HG03354 (cell line): ENCODE measurements around the gene PACRG.

ENCODE experiments used
- ATAC-seq: cut with Tn5 transposase; IDR thresholded peaks from one replicate; pipeline ENCODE4 v1.9.1; 2021; ENCODE audit warnings: mild to moderate bottlenecking; ENCODE audit not compliant: unreplicated experiment, poor library complexity, severe bottlenecking

PACRG gene

DNA sequence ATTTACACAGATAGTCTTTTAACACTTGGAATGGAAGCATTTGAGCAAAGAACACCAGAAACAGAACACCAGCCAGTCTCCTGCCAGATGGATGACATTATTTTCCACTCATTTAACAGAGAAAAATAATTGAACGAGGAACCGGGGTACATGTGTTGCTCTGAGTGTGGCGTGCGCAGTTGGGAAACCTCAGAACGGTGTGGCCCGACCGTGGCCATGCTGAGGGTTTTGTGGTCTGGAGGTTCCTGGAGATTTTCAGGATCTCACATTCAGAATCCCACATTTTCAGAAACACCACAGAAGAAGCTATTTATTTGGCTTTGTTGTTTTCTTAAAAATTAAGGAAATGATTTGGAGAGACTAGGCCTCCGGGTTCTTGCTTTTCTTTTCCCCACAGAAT is 559.9 kb downstream of the PACRG start:
- ATAC-seq: no peak

DNA sequence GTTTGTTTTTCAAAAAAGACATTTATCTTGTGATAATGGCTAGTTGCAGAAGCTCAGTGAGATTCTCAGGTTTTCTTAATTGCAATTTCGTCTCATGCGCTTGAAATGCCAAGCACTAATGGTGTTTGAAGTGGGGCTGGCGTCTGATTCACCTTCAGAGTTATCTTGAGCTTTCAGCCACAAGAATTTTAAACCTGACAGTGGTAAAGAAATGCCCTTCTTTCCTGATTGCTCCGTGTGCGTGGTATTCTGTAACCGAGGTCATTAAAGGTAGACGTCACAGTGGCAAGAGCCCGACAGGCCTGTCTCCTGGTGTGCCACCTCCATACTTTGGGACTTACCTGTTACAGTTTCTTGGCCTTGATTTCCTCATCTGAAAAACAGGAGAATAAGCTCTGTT is 560.3 kb downstream of the PACRG start:
- ATAC-seq: no peak

DNA sequence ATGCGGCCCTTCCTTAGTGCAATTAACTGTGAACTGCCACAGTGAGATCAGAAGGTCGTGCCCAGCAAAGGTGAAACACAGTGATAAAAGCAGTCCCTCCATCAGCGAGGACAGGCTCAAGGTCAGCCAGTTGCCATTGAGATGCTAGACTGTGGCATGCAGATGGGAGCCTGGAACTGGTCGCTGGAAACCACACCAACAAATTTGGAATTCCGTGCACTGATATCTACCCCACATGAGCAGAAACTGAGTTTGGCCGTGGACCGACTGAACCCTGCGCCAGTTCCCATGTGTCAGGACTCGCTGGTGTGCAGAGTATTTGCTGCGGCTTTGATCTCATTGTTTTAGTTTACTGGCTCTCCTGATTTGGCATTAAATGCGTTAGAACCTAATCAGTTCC is 561.1 kb downstream of the PACRG start:
- no peak for ATAC-seq

DNA sequence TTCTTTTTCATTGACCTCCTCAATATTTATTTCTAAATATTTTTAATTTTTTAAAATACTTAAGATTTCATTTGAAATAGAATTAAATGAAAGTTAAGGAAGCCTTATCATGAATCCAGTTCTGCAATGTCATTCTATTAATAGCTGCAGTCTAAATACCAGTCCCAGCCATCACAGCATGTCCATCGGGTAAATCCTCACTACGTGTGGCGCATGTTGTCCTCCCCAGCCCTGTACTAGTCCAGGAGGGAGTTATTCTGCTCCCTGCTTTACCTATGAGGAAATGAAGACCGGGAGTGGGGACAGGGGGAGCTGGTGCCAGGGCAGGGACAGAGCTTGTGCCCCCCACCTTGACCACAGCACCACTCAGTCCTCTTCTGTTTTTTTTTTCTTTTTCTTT is 561.7 kb downstream of the PACRG start:
- no peak for ATAC-seq

DNA sequence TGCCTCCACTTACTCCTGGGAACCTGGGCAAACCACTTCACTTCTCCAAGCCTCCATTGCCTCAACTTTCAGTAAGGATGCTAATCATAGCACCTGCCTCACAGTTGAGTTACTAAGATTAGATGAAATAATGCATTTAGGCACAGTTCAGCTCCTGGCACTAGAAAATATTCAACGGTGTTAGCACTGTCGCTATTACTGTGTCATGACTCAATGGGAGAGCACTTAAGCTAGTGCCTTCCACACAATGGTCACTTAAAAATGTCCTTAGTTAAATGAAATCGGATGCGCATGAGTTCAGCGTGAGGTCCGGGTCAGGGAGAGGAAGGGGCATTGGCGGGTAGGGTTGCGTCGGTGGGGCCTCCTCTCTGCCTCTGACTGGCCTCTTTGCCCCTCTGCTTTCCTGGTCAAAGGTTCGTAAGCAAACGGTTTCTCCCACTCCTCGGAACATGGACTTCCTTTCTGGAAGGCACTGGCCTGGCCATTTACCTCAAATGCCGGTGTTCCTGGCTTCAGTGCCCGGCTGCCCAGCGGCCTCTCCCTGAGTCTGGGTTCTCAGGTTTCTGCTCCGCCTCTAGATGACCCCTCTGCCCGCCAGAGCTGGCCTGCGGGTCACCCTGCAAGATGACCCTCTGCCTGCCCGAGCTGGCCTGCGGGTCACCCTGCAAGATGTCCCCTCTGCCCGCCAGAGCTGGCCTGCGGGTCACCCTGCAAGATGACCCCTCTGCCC is 562.9 kb downstream of the PACRG start:
- ATAC-seq: no peak

DNA sequence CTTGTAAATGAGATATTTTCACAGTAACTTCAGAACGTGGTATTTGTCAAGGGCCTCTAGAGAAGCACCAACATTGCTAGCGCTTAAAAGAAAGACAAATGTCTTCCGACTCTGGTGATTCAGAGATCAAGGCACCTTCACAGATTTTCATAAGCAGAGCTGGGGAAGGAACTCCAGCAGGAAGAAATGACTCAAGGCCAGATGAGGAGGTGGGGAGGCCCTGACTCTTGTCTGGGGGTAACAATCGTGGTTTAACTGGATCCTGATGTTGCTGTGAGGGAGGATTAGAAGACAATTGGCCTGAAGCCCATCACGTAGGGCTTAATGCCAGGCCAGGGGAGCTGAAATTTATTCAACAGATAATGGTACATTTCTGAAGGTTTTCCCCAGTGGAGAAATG is 563.8 kb downstream of the PACRG start:
- no peak for ATAC-seq

DNA sequence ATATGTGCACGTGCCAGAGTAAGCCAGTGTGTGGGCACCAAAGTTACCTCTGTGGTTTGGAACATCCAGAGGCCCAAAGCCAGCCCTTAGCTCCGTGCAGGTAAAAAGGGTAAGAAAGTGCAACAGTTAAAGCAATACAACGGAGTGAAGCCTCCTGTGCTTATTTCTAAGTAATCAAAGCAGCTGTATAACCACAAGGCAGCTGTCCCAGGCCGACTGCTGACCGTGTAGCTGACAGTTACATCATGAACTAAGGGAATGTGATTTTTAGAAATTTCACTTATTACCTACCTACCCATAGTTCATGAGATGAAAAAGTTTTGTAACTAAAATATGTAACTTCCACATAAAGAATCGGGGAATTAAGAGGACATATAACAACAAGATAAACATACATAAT is 565.5 kb downstream of the PACRG start:
- no peak for ATAC-seq

DNA sequence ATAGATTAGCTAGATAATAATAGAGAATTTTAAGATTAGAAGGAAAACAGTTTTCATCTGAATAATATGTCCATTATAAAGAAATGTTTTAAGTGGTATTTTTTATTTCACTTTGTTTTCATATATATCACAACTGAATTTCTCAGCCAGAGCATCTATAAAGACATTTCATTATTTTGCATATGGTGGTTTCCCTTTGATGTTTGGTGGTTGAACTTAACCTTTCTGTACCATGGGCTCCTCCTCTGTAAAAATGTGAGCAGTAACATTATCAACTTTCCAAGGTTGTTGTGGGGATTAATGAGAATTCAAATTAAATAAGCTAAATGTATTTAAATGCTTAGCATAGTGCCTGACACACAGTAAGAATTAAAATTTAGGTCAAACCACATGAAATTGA is 567.0 kb downstream of the PACRG start:
- no peak for ATAC-seq

DNA sequence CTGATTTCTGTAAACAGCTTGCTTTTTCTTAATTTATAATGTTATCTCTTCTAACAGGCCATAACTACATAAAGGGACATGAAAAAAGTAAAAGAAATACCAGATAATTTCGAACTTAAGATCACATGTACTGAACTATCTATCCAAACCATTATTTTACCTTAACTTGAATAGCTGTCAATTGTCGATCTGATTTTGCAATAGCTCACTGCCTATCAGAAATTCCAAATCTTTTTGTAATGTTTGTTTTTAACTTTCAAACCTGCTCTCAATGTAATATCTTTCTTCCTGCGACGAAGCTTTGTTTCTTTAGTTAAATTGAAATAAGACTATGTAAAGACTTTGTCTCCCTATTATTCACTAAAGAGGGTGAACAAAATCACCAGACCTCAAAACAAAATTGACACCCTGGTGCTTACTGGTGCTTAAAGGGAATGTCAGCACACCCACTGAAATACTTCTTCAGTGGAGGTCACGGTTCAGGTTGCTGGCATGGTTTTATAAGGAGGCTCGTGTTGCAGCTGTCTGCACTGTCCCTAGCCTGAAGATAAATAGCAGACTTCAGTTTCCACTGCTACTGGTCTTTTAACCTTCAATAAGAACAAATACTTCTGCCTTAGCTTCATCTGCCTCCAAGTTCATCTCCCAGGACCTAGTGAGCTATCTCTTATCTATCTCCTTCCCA is 569.2 kb downstream of the PACRG start:
- no peak for ATAC-seq

DNA sequence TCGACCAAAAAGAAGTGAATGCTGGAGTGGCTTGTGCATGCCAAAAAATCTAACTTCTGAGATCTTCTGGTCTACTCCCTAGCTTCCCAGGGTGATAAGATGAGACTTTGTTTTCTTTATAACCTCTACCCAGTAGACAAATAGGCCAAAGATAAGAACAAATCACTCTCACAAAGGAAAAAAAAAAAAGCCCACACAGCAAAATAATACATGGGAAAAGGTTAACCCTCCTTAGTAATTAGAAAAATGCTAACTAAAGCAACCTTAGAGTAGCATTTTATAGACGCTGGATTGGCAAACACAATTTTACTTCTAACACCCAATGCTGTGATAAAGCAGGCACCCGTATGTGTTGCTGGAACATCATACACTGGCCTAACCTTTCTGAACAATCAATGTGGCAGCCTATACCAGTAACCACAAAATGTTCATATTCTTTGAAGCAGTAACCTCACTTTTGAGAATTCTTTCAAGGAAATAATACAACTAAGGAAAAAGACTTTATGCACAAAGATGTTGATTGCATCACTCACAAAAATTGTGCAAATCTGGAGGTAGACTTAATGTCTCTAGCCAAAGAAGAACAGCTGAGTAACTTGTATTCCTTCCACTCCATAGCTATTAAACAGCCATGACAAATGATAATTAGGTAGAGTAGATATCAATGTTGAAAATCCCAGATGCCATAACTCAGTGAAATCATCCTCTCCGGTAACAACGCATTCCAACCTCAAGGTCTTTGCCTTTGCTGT is 570.5 kb downstream of the PACRG start:
- no peak for ATAC-seq

DNA sequence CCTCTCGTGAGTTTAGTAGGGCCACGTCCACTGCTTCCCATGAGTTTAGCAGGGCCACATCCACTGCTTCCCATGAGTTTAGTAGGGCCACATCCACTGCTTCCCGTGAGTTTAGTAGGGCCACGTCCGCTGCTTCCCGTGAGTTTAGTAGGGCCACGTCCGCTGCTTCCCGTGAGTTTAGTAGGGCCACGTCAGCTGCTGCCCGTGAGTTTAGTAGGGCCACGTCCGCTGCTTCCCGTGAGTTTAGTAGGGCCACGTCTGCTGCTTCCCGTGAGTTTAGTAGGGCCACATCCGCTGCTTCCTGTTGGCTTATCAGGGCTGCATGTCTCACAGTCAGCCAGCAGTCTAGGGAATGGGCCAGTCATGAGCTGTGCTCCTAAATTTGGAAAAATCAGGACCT is 573.1 kb downstream of the PACRG start:
- ATAC-seq: no peak

DNA sequence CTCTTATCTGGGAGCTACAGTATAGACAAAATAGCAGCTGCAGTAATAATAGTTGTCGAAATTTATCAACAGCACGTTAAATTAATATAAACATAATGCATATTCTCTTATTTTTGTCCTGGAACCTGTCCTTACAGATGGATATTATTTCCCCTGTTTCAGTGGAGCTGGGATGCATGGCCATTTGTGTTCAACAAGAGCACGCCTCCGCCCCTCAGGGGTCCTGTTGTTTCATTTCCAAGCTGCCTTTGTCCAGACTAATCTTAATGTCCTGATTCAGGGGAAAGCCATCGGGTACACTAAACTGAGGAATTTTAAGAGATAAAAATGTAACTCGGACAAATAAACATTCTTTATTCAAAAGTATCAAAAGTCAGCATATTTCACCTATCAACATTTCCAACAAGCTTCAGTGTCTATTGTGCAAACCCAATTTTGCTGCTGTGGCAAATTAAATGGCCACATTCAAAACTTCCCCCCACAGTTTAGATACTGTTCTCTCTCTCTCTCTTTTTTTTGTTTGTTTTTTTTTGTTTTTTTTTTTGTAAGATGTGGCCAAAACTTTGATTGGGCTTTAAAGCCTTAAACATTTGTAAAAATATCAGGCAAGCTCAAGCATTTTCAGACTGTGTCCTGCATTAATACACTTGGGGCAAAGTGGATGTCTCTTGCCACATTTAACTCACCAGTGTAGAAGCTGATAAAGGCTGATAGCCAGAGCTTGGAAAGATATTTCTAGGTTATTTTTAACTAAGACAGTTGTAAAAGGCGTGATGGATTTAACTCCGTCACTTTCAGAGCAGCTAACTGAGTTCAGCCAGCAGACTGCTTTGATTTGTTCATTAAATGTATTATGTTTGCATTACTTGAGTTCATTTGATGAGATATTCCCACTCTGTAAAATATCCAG is 574.2 kb downstream of the PACRG start:
- ATAC-seq: no peak

DNA sequence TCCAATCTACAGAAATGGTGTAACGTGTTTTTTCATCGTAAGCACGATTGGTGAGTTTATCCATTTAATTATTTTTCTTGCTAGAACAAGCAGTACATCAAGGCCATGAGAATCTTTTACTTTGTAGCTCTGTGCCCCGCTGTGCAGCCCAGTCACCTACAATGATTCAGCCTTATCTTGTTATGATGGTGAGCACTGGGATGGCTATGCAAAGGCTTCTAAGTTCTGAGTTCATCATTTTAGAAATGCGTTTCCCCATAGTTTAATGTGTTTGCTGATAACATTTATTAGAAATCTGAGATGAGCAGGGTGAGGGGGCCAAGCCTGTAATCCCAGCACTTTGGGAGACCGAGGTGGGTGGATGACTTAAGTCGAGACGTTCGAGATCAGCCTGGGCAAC is 575.0 kb downstream of the PACRG start:
- no peak for ATAC-seq

DNA sequence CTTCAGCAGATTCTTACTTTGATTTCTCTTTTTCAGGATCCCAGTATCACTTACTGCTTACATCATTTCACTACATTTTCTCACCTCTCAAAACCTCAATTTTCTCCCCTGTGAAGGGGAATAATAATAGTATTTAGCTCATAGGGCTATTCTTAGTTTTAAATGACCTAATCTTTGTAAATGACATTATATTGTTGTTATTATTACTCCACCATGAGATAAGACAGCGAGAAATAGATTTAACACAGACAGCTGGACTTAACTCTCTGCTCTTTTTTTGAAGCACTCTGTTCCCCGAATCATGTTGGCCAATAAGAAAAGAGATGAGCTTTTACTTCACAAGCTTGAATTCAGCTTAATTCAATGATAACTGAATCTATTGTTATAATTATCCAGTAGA is 578.2 kb downstream of the PACRG start:
- no peak for ATAC-seq

DNA sequence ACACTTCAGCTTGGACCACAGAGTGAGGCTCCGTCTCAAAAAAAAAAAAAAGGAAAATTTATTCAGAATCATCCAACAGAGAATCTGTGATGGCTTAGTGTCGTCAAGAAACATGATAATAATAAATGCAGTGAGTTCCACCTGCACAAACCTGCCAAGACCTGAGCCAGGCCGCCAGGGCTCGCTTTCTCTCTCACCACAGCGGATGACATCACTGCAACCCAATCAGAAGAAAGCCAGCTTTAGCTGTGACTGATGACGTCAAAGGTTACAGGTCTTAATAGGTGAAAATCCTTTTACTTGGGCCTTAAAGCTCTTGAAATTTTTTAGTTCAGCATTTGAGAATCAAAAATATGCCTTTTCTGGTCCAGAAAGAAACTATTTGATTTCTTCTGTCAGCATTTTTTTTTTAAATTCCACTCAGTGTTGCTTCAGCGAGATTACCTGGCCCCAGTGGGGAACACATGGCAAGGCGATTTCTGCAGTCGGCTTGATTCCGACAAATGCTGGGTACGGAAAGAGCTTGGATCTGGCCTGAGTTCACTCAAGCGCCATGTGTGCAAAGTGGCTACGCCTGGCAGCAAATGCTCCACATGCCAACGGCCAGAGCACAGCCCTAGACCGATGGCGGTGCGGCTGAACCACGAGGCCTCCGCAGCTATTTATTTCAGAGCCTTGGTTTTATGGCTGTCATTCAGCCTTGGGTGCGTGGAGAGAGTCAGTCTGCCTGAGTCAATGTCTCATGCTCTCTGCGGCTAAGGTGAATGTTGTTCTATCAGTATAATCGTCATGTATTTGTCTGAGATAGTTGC is 581.1 kb downstream of the PACRG start:
- ATAC-seq: no peak

DNA sequence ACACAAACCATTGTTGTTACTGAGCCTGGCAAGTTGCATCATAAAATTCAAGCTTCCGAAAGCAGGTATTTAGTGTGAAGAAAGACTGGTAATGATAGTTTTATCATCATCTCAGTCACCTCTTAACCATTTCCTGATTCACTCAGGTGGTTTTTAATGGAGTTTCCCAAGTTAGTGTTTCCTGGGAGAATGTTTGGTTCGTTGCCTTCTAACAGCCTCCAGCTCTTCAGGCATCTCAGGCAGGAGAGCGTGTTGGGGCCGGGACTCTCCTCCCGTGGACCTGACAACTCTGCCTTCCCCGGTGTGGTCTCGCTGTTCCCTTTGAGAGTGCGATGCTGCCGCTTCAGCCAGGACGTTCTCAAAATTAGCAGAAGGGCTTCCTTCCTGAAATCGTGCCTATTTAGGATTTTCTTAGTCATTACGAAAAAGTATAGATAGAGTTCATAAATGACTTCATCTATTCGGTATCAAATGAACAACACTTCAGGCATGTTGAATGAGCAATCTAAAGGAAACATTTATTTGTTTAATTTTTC is 581.8 kb downstream of the PACRG start:
- no peak for ATAC-seq

DNA sequence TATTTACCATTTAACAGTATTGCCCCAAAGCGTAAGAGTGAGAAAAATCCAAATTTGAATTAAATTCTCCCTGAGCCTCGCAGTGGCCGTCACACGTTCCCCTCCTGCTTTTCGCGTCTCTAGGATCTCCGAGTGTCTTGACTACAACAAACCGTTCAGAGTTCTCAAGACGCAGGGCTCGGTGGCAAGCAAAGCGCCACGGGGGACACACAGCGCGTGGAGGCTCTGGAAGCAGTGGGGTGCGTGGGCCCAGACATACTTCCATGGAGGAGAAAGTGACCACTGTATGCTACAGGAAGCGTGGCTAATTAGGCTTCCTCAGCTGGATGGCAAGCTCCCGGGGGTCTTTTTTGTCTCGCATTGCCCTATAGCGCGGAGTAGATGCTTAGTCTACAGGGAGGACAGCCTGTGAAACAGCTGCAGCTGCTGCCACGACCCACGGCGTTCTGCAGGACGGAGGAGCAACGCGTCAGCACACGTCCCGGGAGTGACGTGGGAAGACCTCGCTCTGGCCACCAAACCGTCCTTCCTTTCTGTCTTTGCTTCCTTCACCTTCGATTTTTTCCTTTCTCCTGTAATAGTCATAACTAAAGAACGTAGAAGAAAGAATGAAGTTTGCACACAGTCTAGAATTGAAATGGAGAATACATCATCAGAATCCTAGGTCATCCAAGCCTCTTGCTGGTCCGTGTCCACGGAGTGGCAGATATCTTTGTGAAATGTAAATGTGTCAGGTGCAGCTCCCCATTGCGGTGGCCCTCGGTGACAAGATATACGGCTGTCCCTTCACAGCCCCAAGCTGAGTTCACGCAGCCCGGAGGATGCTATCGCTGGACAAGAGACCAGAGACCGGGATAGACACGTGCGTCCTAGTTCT is 582.6 kb downstream of the PACRG start:
- ATAC-seq: no peak

DNA sequence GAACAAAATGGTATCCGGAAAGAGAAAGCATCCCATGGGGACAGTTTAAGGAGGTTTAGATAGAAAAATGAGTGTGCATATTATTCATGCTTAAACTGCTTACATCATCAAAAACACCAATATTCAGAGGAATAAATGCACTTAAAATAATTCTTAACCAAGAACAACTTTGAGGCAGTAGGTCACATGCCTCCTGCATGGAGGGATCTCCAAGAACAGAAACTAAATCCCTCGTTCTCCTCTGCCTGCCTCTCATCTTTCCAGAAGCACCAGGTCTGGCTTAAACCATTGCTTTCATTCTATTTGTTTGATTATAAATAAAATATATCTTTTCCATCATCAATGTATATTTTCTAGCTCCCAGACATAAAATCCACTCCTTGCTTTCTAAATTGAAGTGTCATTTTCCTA is 583.2 kb downstream of the PACRG start:
- ATAC-seq: no peak
